ENCODE results near the gene ARHGAP24.
"Not testable (repeated sequence)": the region's sequence is repeated elsewhere in the genome, so short reads cannot be mapped to it uniquely, and the experiment has no call there.

Gene ARHGAP24

GRCh38 chr4:85784348-85784747 lies 309.4 kb downstream of the ARHGAP24 start:
- no peak for DNase-seq

GRCh38 chr4:85784947-85785346 lies 310.0 kb downstream of the ARHGAP24 start:
- no peak for DNase-seq

- DNase-seq, result no peak
Measured at GRCh38 chr4:85787133-85787532, 312.2 kb downstream of the ARHGAP24 start.

- DNase-seq, result no peak
Measured at GRCh38 chr4:85788604-85789003, 313.7 kb downstream of the ARHGAP24 start.

GRCh38 chr4:85789241-85789640 lies 314.3 kb downstream of the ARHGAP24 start:
- DNase-seq, result no peak

GRCh38 chr4:85790582-85790981 lies 315.6 kb downstream of the ARHGAP24 start:
- DNase-seq, result no peak

GRCh38 chr4:85792376-85793232 lies 317.7 kb downstream of the ARHGAP24 start:
- DNase-seq, result no peak

- DNase-seq, result no peak
Measured at GRCh38 chr4:85793233-85793585, 318.3 kb downstream of the ARHGAP24 start.

- DNase-seq, result no peak
Measured at GRCh38 chr4:85798012-85798770, 323.2 kb downstream of the ARHGAP24 start.

- no peak for DNase-seq
Measured at GRCh38 chr4:85803856-85804255, 328.9 kb downstream of the ARHGAP24 start.

- no peak for DNase-seq
Measured at GRCh38 chr4:85805891-85806290, 330.9 kb downstream of the ARHGAP24 start.

- no peak for DNase-seq
Measured at GRCh38 chr4:85806334-85806733, 331.4 kb downstream of the ARHGAP24 start.

GRCh38 chr4:85807247-85807950 lies 332.4 kb downstream of the ARHGAP24 start:
- no peak for DNase-seq

- DNase-seq, result no peak
Measured at GRCh38 chr4:85808104-85808503, 333.2 kb downstream of the ARHGAP24 start.

- DNase-seq, result no peak
Measured at GRCh38 chr4:85808864-85809263, 333.9 kb downstream of the ARHGAP24 start.

- DNase-seq, result no peak
Measured at GRCh38 chr4:85812776-85813175, 337.8 kb downstream of the ARHGAP24 start.

GRCh38 chr4:85815796-85816459 lies 341.0 kb downstream of the ARHGAP24 start:
- no peak for DNase-seq

- no peak for DNase-seq
Measured at GRCh38 chr4:85818700-85819099, 343.8 kb downstream of the ARHGAP24 start.

GRCh38 chr4:85820101-85820500 lies 345.2 kb downstream of the ARHGAP24 start:
- not testable (repeated sequence) for DNase-seq

- no peak for DNase-seq
Measured at GRCh38 chr4:85821688-85822455, 346.9 kb downstream of the ARHGAP24 start.

- DNase-seq, result no peak
Measured at GRCh38 chr4:85823295-85823694, 348.3 kb downstream of the ARHGAP24 start.

Data from retina (tissue), 1 donor.